H1 (cell line): ENCODE results near the gene PALD1. TPM values are rescaled to one million over a fixed set of nuclear protein-coding genes. Genes with fewer than 3 reads are reported as not detected.

Source experiments
- CTCF ChIA-PET: fragments of 300-600 bp; sonication (Branson Sonifier 250); formaldehyde crosslinking; loops from one replicate; lab custom pipeline; 2021; ENCODE audit not compliant: partially characterized antibody; lab: Charles Lee
- POLR2A ChIA-PET: fragments of 300-600 bp; sonication (Branson Sonifier 250); formaldehyde crosslinking; loops from one replicate; lab custom pipeline; 2021; ENCODE audit warnings: inconsistent platforms; ENCODE audit not compliant: partially characterized antibody; lab: Charles Lee
- DNase-seq, 2 experiments: peaks; one replicate each; pipeline versions ENCODE4 v3.0.0 to v3.0.0-alpha.2; 2010 to 2022; ENCODE audit warnings: low spot score in 2 of 2, low read depth in 1 of 2, mixed read lengths in 1 of 2
- FAIRE-seq: peaks from 2 replicates; lab custom pipeline; 2011; peaks lifted over from hg19 to GRCh38; lab: Jason Lieb, UNC
- H2AFZ ChIP-seq: 2 replicates; pipeline ENCODE4 v1.8.1; 2012; ENCODE audit warnings: low read length, inconsistent platforms
- H2AK5ac ChIP-seq: 2 replicates; pipeline ENCODE4 v1.6.1; 2013; ENCODE audit warnings: low read depth, low read length
- H2BK120ac ChIP-seq: replicated peaks from 2 replicates; pipeline ENCODE3; 2013; ENCODE audit warnings: low read depth, low read length, inconsistent platforms
- H2BK12ac ChIP-seq: 2 replicates; pipeline ENCODE4 v1.6.1; 2013; ENCODE audit warnings: low read depth, low read length
- H2BK15ac ChIP-seq: 2 replicates; pipeline ENCODE4 v1.6.1; 2013; ENCODE audit warnings: low read length
- H2BK20ac ChIP-seq: 2 replicates; pipeline ENCODE4 v1.6.1; 2013; ENCODE audit warnings: low read length
- H2BK5ac ChIP-seq: 2 replicates; pipeline ENCODE4 v1.6.1; 2013; ENCODE audit warnings: low read depth, low read length
- H3K14ac ChIP-seq: 2 replicates; pipeline ENCODE4 v1.6.1; 2013; ENCODE audit warnings: inconsistent platforms; ENCODE audit not compliant: insufficient read length
- H3K18ac ChIP-seq: 2 replicates; pipeline ENCODE4 v1.6.1; 2013; ENCODE audit warnings: low read length; ENCODE audit errors: extremely low read depth
- H3K23ac ChIP-seq: 2 replicates; pipeline ENCODE4 v1.6.1; 2013; ENCODE audit warnings: inconsistent platforms; ENCODE audit not compliant: insufficient read length
- H3K23me2 ChIP-seq: 2 replicates; pipeline ENCODE4 v1.6.1; 2013; ENCODE audit warnings: low read depth, low read length
- H3K27ac ChIP-seq: 2 replicates; pipeline ENCODE4 v1.6.1; 2011; ENCODE audit warnings: low read depth, low read length, inconsistent platforms
- H3K27me3 ChIP-seq, 4 experiments: replicated peaks in 1 of 4; 1 replicate in 1 of 4; 2 replicates in 3 of 4; pipeline versions ENCODE4 v1.6.1 to v1.8.1; 2011 to 2013; ENCODE audit warnings: low read length in 3 of 4, mild to moderate bottlenecking in 3 of 4, inconsistent platforms in 2 of 4, mixed read lengths in 2 of 4, moderate library complexity in 1 of 4; ENCODE audit not compliant: control insufficient read depth in 3 of 4, insufficient read depth in 3 of 4; ENCODE audit errors: extremely low read depth in 1 of 4
- H3K36me3 ChIP-seq, 4 experiments: 2 replicates each; pipeline versions ENCODE4 v1.6.1 to v1.8.1; 2011 to 2013; ENCODE audit warnings: mild to moderate bottlenecking in 4 of 4, low read length in 3 of 4, moderate library complexity in 2 of 4, control low read depth in 1 of 4, inconsistent platforms in 1 of 4; ENCODE audit not compliant: insufficient read depth in 4 of 4, control insufficient read depth in 2 of 4
- H3K4ac ChIP-seq: replicated peaks from 2 replicates; pipeline ENCODE3; 2013; ENCODE audit warnings: low read length, low read depth, mixed read lengths, inconsistent platforms; ENCODE audit not compliant: insufficient read length
- H3K4me1 ChIP-seq, 4 experiments: replicated peaks in 1 of 4; 1 replicate in 1 of 4; 2 replicates in 3 of 4; pipeline versions ENCODE4 v1.6.1 to v1.8.1; 2011 to 2013; ENCODE audit warnings: low read length in 3 of 4, inconsistent platforms in 2 of 4, mixed read lengths in 1 of 4; ENCODE audit not compliant: insufficient read depth in 4 of 4, control insufficient read depth in 3 of 4
- H3K4me2 ChIP-seq, 2 experiments: 2 replicates each; pipeline versions ENCODE4 v1.6.1 to v1.8.1; 2011 to 2013; ENCODE audit warnings: low read depth in 2 of 2, low read length in 2 of 2, control low read depth in 1 of 2, inconsistent platforms in 1 of 2, mild to moderate bottlenecking in 1 of 2; ENCODE audit not compliant: insufficient read depth in 1 of 2
- H3K4me3 ChIP-seq, 4 experiments: fragments of 200-600, 300-600 bp in 1 of 4; sonication (generic), shearing (Covaris generic), sonication (Bioruptor Twin) in 1 of 4; 2 replicates each; pipeline versions ENCODE4 v1.5.1 to v1.8.1; 2011 to 2016; ENCODE audit warnings: low read length in 4 of 4, low read depth in 3 of 4, control low read depth in 2 of 4, inconsistent platforms in 2 of 4, mild to moderate bottlenecking in 2 of 4, mixed read lengths in 1 of 4, moderate library complexity in 1 of 4; ENCODE audit not compliant: insufficient read depth in 2 of 4; ENCODE audit errors: extremely low read depth in 1 of 4
- H3K56ac ChIP-seq: replicated peaks from 2 replicates; pipeline ENCODE3; 2013; ENCODE audit warnings: low read depth, mild to moderate bottlenecking, mixed read lengths, low read length, inconsistent platforms; ENCODE audit not compliant: insufficient read length
- H3K79me1 ChIP-seq: 2 replicates; pipeline ENCODE4 v1.6.1; 2013; ENCODE audit warnings: low read depth, low read length, control low read depth
- H3K79me2 ChIP-seq, 2 experiments: 2 replicates each; pipeline versions ENCODE4 v1.6.1 to v1.8.1; 2012 to 2013; ENCODE audit warnings: low read length in 2 of 2, mild to moderate bottlenecking in 2 of 2, inconsistent platforms in 1 of 2; ENCODE audit not compliant: insufficient read depth in 2 of 2, control insufficient read depth in 1 of 2
- H3K9ac ChIP-seq, 4 experiments: replicated peaks in 1 of 4; 1 replicate in 1 of 4; 2 replicates in 3 of 4; pipeline versions ENCODE4 v1.6.1 to v1.8.1; 2011 to 2013; ENCODE audit warnings: low read depth in 3 of 4, low read length in 3 of 4, control low read depth in 2 of 4, mild to moderate bottlenecking in 2 of 4, moderate library complexity in 2 of 4, inconsistent platforms in 1 of 4; ENCODE audit errors: extremely low read depth in 1 of 4
- H3K9me3 ChIP-seq, 2 experiments: 2 replicates each; pipeline versions ENCODE4 v1.6.1 to v1.8.1; 2012 to 2013; ENCODE audit warnings: mild to moderate bottlenecking in 2 of 2, moderate library complexity in 2 of 2, control low read depth in 1 of 2, inconsistent platforms in 1 of 2, low read depth in 1 of 2, low read length in 1 of 2, mixed read lengths in 1 of 2; ENCODE audit not compliant: insufficient read depth in 2 of 2
- H4K20me1 ChIP-seq, 2 experiments: replicated peaks in 1 of 2; 2 replicates each; pipeline versions ENCODE3 to v1.8.1; 2011 to 2013; ENCODE audit warnings: inconsistent platforms in 2 of 2, low read length in 2 of 2, mild to moderate bottlenecking in 1 of 2; ENCODE audit not compliant: insufficient read depth in 2 of 2, control insufficient read depth in 1 of 2
- H4K5ac ChIP-seq: 2 replicates; pipeline ENCODE4 v1.6.1; 2013; ENCODE audit warnings: low read length, low read depth, mixed read lengths, inconsistent platforms; ENCODE audit not compliant: insufficient read length
- H4K8ac ChIP-seq: 2 replicates; pipeline ENCODE4 v1.8.0; 2013; ENCODE audit warnings: mild to moderate bottlenecking, moderate library complexity, low read length, inconsistent platforms; ENCODE audit not compliant: insufficient read depth; ENCODE audit errors: extremely low read depth
- H4K91ac ChIP-seq: replicated peaks from 2 replicates; pipeline ENCODE3; 2013; ENCODE audit warnings: low read length, mixed read lengths, inconsistent platforms; ENCODE audit not compliant: insufficient read length
- CREB1 ChIP-seq: IDR thresholded peaks from 2 replicates; pipeline ENCODE4 v1.6.1; 2012; ENCODE audit warnings: inconsistent platforms
- EGR1 ChIP-seq: IDR thresholded peaks from 2 replicates; pipeline ENCODE4 v1.6.1; 2011; ENCODE audit warnings: low read depth, low read length, borderline replicate concordance
- HDAC2 ChIP-seq, 2 experiments: fragments of 300-600 bp in 1 of 2; sonication (generic) in 1 of 2; IDR thresholded peaks; 2 replicates each; pipeline ENCODE4 v1.6.1; 2011 to 2012; ENCODE audit warnings: low read depth in 2 of 2, low read length in 2 of 2, mild to moderate bottlenecking in 2 of 2, moderate library complexity in 2 of 2, borderline replicate concordance in 1 of 2, inconsistent platforms in 1 of 2
- KDM5A ChIP-seq: fragments of 200-600 bp; IDR thresholded peaks from 2 replicates; pipeline ENCODE4 v1.7.1; 2012; ENCODE audit warnings: mild to moderate bottlenecking, low read length, inconsistent platforms, mixed read lengths
- PHF8 ChIP-seq: fragments of 200-600 bp; sonication (generic); conservative IDR thresholded peaks from 2 replicates; pipeline ENCODE4 v1.7.1; 2012; ENCODE audit warnings: low read depth, mild to moderate bottlenecking, inconsistent platforms, low read length, moderate library complexity
- POU5F1 ChIP-seq: IDR thresholded peaks from 2 replicates; pipeline ENCODE4 v1.6.1; 2011; ENCODE audit warnings: low read depth, mild to moderate bottlenecking, low read length, moderate library complexity
- RXRA ChIP-seq: IDR thresholded peaks from 2 replicates; pipeline ENCODE4 v1.6.1; 2011; ENCODE audit warnings: low read depth, mild to moderate bottlenecking, low read length, moderate library complexity; ENCODE audit not compliant: insufficient read depth
- TAF1 ChIP-seq: IDR thresholded peaks from 2 replicates; pipeline ENCODE4 v1.6.1; 2011; ENCODE audit warnings: mild to moderate bottlenecking, low read depth, low read length
- WGBS, 2 experiments: shearing (Covaris generic) in 1 of 2; methylation state at CpG; one replicate each; pipeline versions ENCODE4 v1.1.6 to v1.1.7; 2013 to 2015; ENCODE audit warnings: low lambda C conversion rate in 2 of 2, mixed read lengths in 2 of 2, inconsistent platforms in 1 of 2, low coverage in 1 of 2, missing lambda C conversion rate in 1 of 2; ENCODE audit not compliant: insufficient replicate concordance in 2 of 2, insufficient coverage in 1 of 2, insufficient read length in 1 of 2; ENCODE audit errors: extremely low coverage in 1 of 2, missing lambda C conversion rate in 1 of 2; 5-methylcytosine and 5-hydroxymethylcytosine counted together
- polyA plus RNA-seq, 7 experiments: library from polyadenylated mRNA; depleted of rRNA in 3 of 7; stranded (reverse) in 5 of 7; unstranded in 2 of 7; fragments of >200 nt in 5 of 7; fragments of 200-250 nt in 2 of 7; gene quantifications; 1 replicate in 5 of 7; 2 replicates in 1 of 7; 4 replicates in 1 of 7; pipeline versions ENCODE4 v1.2.1 to v1.2.3, GENCODE V29; 2011 to 2013; ENCODE audit warnings: missing spikeins in 2 of 7, mixed read lengths in 2 of 7
- total RNA-seq: library from RNA; stranded (reverse); fragmentation: NEBNext Ultra II Directional; extraction: Animal tissue kit (Norgen Biotek cat#: 25700); gene quantifications from 2 replicates; pipeline ENCODE4 v1.2.1, GENCODE V29; 2021
- TF ChIP-seq, protein P1 (sequence below), 3 experiments: IDR thresholded peaks; 1 replicate in 2 of 3; 2 replicates in 1 of 3; pipeline versions ENCODE4 v1.5.1 to v1.6.1; 2011; ENCODE audit warnings: low read length in 3 of 3, mild to moderate bottlenecking in 3 of 3, inconsistent platforms in 2 of 3, low read depth in 1 of 3, moderate library complexity in 1 of 3; ENCODE audit not compliant: insufficient read depth in 1 of 3; ENCODE audit errors: control extremely low read depth in 1 of 3
- TF ChIP-seq, protein P2 (sequence below): IDR thresholded peaks from 2 replicates; pipeline ENCODE4 v1.6.1; 2012; ENCODE audit warnings: low read length, inconsistent platforms

Gene PALD1
- total and polyA plus RNA-seq, 2 of the 8 experiments (the other 6 are each of a cell fraction or from before 2014, with no cell fraction given), result 13.3 to 32.8 TPM

DNA sequence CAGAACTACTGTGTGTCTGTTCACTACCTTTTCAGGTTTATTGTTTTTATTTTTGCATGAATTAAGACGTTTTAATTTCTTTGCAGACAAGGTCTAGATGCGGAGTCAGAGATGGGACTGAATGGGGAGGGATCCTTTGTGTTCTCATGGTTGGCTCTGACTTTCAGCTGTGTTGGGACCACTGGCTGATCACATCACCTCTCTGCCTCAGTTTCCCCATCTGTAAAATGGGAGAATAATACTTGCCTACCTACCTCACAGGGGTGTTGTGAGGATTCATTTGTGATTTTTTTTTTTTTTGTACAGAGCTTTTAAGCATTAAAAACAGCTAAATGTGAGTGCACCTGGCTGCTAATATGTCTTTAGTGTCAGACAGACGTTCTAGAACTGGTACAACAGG, 89.5 kb downstream of the PALD1 start:
- ChIA-PET POLR2A (no interaction called here), CTCF (interaction anchor here (1.0 to 2.7 kb wide), 6 partner anchors 8 to 309 kb away, joined by 3 to 15 read pairs (median 4); no protein-coding TSS in a partner anchor)
- Histone ChIP-seq H3K79me1 (no peaks in the 10 kb centered on the region), H4K5ac (no peak overlapping the region), H3K27ac (no peak overlapping the region), H2AFZ (no peak overlapping the region), H3K4ac (no peak overlapping the region), H4K8ac (no peak overlapping the region), H3K18ac (no peak overlapping the region), H3K27me3 (no peaks in the 10 kb centered on the region), H2BK120ac (no peak overlapping the region), H3K56ac (no peak overlapping the region), H4K91ac (no peak overlapping the region), H3K23ac (no peak overlapping the region), H3K36me3 (no peaks in the 10 kb centered on the region), H3K4me1 (no peaks in the 10 kb centered on the region), H3K79me2 (no peaks in the 10 kb centered on the region), H2BK5ac (no peak overlapping the region), H2AK5ac (no peak overlapping the region), H3K9ac (no peak overlapping the region), H2BK12ac (no peak overlapping the region), H3K4me2 (no peak overlapping the region), H3K4me3 (no peak overlapping the region), H4K20me1 (peaks cover 0 to 6% of the 10 kb centered on the region in 2 experiments), H2BK15ac (no peak overlapping the region), H3K9me3 (no peaks in the 10 kb centered on the region), H3K14ac (no peak overlapping the region), H3K23me2 (no peaks in the 10 kb centered on the region), H2BK20ac (no peak overlapping the region)
- WGBS, 2 experiments, result 100% methylated on average over 3 of the region's 3 CpGs; no CpG with 5 or more reads in 1 of the 2 experiments
- FAIRE-seq (no peak), DNase-seq (no peak)
- TF ChIP-seq KDM5A (no peak), EGR1 (no peak), PHF8 (no peak), CREB1 (no peak), TAF1 (no peak), RXRA (no peak), HDAC2 (IDR thresholded peaks at IDR 0.05; ENCODE audit: borderline replicate concordance in 1 of 2, low read depth in 2 of 2, low read length in 2 of 2) (no peak), POU5F1 (no peak)
- TF ChIP-seq, protein P1, sequence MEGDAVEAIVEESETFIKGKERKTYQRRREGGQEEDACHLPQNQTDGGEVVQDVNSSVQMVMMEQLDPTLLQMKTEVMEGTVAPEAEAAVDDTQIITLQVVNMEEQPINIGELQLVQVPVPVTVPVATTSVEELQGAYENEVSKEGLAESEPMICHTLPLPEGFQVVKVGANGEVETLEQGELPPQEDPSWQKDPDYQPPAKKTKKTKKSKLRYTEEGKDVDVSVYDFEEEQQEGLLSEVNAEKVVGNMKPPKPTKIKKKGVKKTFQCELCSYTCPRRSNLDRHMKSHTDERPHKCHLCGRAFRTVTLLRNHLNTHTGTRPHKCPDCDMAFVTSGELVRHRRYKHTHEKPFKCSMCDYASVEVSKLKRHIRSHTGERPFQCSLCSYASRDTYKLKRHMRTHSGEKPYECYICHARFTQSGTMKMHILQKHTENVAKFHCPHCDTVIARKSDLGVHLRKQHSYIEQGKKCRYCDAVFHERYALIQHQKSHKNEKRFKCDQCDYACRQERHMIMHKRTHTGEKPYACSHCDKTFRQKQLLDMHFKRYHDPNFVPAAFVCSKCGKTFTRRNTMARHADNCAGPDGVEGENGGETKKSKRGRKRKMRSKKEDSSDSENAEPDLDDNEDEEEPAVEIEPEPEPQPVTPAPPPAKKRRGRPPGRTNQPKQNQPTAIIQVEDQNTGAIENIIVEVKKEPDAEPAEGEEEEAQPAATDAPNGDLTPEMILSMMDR (IDR thresholded peaks at IDR 0.05; ENCODE audit: control extremely low read depth in 1 of 3, insufficient read depth in 1 of 3, low read depth in 1 of 3, low read length in 3 of 3), result no peak
- TF ChIP-seq, protein P2, sequence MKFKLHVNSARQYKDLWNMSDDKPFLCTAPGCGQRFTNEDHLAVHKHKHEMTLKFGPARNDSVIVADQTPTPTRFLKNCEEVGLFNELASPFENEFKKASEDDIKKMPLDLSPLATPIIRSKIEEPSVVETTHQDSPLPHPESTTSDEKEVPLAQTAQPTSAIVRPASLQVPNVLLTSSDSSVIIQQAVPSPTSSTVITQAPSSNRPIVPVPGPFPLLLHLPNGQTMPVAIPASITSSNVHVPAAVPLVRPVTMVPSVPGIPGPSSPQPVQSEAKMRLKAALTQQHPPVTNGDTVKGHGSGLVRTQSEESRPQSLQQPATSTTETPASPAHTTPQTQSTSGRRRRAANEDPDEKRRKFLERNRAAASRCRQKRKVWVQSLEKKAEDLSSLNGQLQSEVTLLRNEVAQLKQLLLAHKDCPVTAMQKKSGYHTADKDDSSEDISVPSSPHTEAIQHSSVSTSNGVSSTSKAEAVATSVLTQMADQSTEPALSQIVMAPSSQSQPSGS, result no peak
